Neural progenitor cell (in vitro differentiated cells): ENCODE results near the gene NDUFA3. TPM values are rescaled to one million over a fixed set of nuclear protein-coding genes. Genes with fewer than 3 reads are reported as not detected.

Experiments used
- DNase-seq: peaks from one replicate; pipeline ENCODE4 v3.0.0-alpha.2; 2016; ENCODE audit warnings: low spot score
- H2AFZ ChIP-seq: fragments of 200-600 bp; sonication (generic); replicated peaks from 2 replicates; pipeline ENCODE4 v1.6.1; 2016; ENCODE audit warnings: antibody characterized with exemption
- H3F3A ChIP-seq: fragments of 200-600 bp; sonication (generic); 2 replicates; pipeline ENCODE4 v1.6.1; 2016; ENCODE audit warnings: antibody characterized with exemption, low read depth
- H3K27ac ChIP-seq: fragments of 200-600 bp; sonication (generic); 2 replicates; pipeline ENCODE4 v1.5.1; 2016; ENCODE audit warnings: mild to moderate bottlenecking
- H3K27me3 ChIP-seq: fragments of 200-600 bp; sonication (generic); 2 replicates; pipeline ENCODE4 v1.6.1; 2016; ENCODE audit warnings: mild to moderate bottlenecking, moderate library complexity
- H3K36me3 ChIP-seq: fragments of 200-600 bp; sonication (generic); 2 replicates; pipeline ENCODE4 v1.5.1; 2016
- H3K4me1 ChIP-seq: fragments of 200-600 bp; sonication (generic); 2 replicates; pipeline ENCODE4 v1.6.1; 2016; ENCODE audit warnings: mixed run types
- H3K4me2 ChIP-seq: fragments of 200-600 bp; sonication (generic); 2 replicates; pipeline ENCODE4 v1.6.1; 2016
- H3K4me3 ChIP-seq: fragments of 200-600 bp; sonication (generic); 2 replicates; pipeline ENCODE4 v1.5.1; 2016
- H3K79me2 ChIP-seq: fragments of 200-600 bp; sonication (generic); 2 replicates; pipeline ENCODE4 v1.6.1; 2016; ENCODE audit warnings: low read depth
- H3K9ac ChIP-seq: fragments of 200-600 bp; sonication (generic); 2 replicates; pipeline ENCODE4 v1.6.1; 2016
- H3K9me3 ChIP-seq: fragments of 200-600 bp; sonication (generic); 2 replicates; pipeline ENCODE4 v1.5.1; 2016; ENCODE audit warnings: low read depth
- H4K20me1 ChIP-seq: fragments of 200-600 bp; sonication (generic); 2 replicates; pipeline ENCODE4 v1.6.1; 2016; ENCODE audit warnings: low read depth
- H3K27ac Mint-ChIP-seq: 3 replicates; pipeline ENCODE4 v1.8.0; 2021; ENCODE audit warnings: mixed read lengths
- H3K27me3 Mint-ChIP-seq: 2 replicates; pipeline ENCODE4 v1.8.0; 2022; ENCODE audit warnings: low read depth, mild to moderate bottlenecking, inconsistent platforms, moderate library complexity, mixed read lengths; ENCODE audit not compliant: insufficient read depth
- H3K36me3 Mint-ChIP-seq: 3 replicates; pipeline ENCODE4 v1.8.0; 2021; ENCODE audit warnings: mixed read lengths
- H3K4me1 Mint-ChIP-seq: 3 replicates; pipeline ENCODE4 v1.8.0; 2021; ENCODE audit warnings: mixed read lengths
- H3K4me3 Mint-ChIP-seq: 3 replicates; pipeline ENCODE4 v1.8.0; 2021; ENCODE audit warnings: mild to moderate bottlenecking, moderate library complexity, mixed read lengths
- H3K9me3 Mint-ChIP-seq: 3 replicates; pipeline ENCODE4 v1.8.0; 2020; ENCODE audit warnings: mixed read lengths
- CTCF ChIP-seq: fragments of 200-600 bp; sonication (generic); IDR thresholded peaks from 2 replicates; pipeline ENCODE4 v1.5.1; 2017; ENCODE audit warnings: antibody characterized with exemption, mild to moderate bottlenecking
- EZH2 ChIP-seq: fragments of 200-600 bp; sonication (generic); IDR thresholded peaks from 2 replicates; pipeline ENCODE4 v1.6.1; 2017; ENCODE audit warnings: antibody characterized with exemption, mild to moderate bottlenecking, moderate library complexity
- EZH2phosphoT487 ChIP-seq: fragments of 200-600 bp; sonication (generic); IDR thresholded peaks from 2 replicates; pipeline ENCODE4 v1.6.1; 2017; ENCODE audit warnings: antibody characterized with exemption
- total RNA-seq: library from RNA; depleted of rRNA; stranded (reverse); fragments of >200 nt; gene quantifications from 2 replicates; pipeline ENCODE4 v1.2.3, GENCODE V29; 2015; ENCODE audit warnings: low replicate concordance

The NDUFA3 gene
- total RNA-seq, 1 donor from 2014 or later = 75.9 TPM

- peaks cover 7% of the 10 kb centered on the region for H3K27me3 Mint-ChIP-seq
- H3K36me3 Mint-ChIP-seq = peaks cover 26% of the 10 kb centered on the region
- H3K4me3 Mint-ChIP-seq = peak overlapping the region; percentile 52
- Histone ChIP-seq H3K9ac (no peak overlapping the region), H3K4me2 (no peak overlapping the region), H3K79me2 (peaks cover 9% of the 10 kb centered on the region), H2AFZ (no peak overlapping the region), H3F3A (peaks cover 44% of the 10 kb centered on the region), H3K9me3 (no peaks in the 10 kb centered on the region), H3K4me1 (peaks cover 4% of the 10 kb centered on the region), H4K20me1 (peaks cover 29% of the 10 kb centered on the region), H3K27me3 (no peaks in the 10 kb centered on the region), H3K36me3 (no peaks in the 10 kb centered on the region), H3K27ac (no peak overlapping the region), H3K4me3 (no peak overlapping the region)
- peaks cover 5% of the 10 kb centered on the region for H3K4me1 Mint-ChIP-seq
- TF ChIP-seq EZH2 (no peak), EZH2phosphoT487 (no peak), CTCF (no peak)
- no peak for DNase-seq
- H3K9me3 Mint-ChIP-seq = peaks cover under 1% of the 10 kb centered on the region
- peak overlapping the region; percentile 25 for H3K27ac Mint-ChIP-seq
Measured at GRCh38 chr19:54154603-54155345, 52.1 kb downstream of the NDUFA3 start.

GRCh38 chr19:54155694-54156093 lies 53.0 kb downstream of the NDUFA3 start:
- peaks cover 24% of the 10 kb centered on the region for H4K20me1 ChIP-seq
- no peaks in the 10 kb centered on the region for H3K9me3 ChIP-seq
- H3K4me3 ChIP-seq = no peak overlapping the region
- peaks cover 9% of the 10 kb centered on the region for H3K79me2 ChIP-seq
- peaks cover 4% of the 10 kb centered on the region for H3K4me1 ChIP-seq
- Mint-ChIP-seq H3K27ac (no peak overlapping the region), H3K4me1 (peaks cover 13% of the 10 kb centered on the region), H3K9me3 (peaks cover 4% of the 10 kb centered on the region), H3K4me3 (no peak overlapping the region), H3K36me3 (peaks cover 21% of the 10 kb centered on the region), H3K27me3 (peaks cover 10% of the 10 kb centered on the region)
- TF ChIP-seq EZH2 (no peak), CTCF (no peak), EZH2phosphoT487 (no peak)
- no peak overlapping the region for H3K9ac ChIP-seq
- H2AFZ ChIP-seq = no peak overlapping the region
- H3K4me2 ChIP-seq = no peak overlapping the region
- H3K27me3 ChIP-seq = no peaks in the 10 kb centered on the region
- H3F3A ChIP-seq = peaks cover 50% of the 10 kb centered on the region
- DNase-seq = no peak
- H3K27ac ChIP-seq = no peak overlapping the region
- H3K36me3 ChIP-seq = no peaks in the 10 kb centered on the region

- peaks cover 4% of the 10 kb centered on the region for H3K9me3 Mint-ChIP-seq
- peaks cover 4% of the 10 kb centered on the region for H3K4me1 ChIP-seq
- H3K9ac ChIP-seq = no peak overlapping the region
- peaks cover 50% of the 10 kb centered on the region for H3F3A ChIP-seq
- H3K4me3 ChIP-seq = no peak overlapping the region
- H3K36me3 Mint-ChIP-seq = peaks cover 16% of the 10 kb centered on the region
- no peak overlapping the region for H2AFZ ChIP-seq
- peaks cover 24% of the 10 kb centered on the region for H4K20me1 ChIP-seq
- H3K79me2 ChIP-seq = peaks cover 9% of the 10 kb centered on the region
- no peak overlapping the region for H3K27ac ChIP-seq
- H3K4me3 Mint-ChIP-seq = no peak overlapping the region
- peaks cover 11% of the 10 kb centered on the region for H3K27me3 Mint-ChIP-seq
- H3K27ac Mint-ChIP-seq = no peak overlapping the region
- no peaks in the 10 kb centered on the region for H3K36me3 ChIP-seq
- no peaks in the 10 kb centered on the region for H3K27me3 ChIP-seq
- no peaks in the 10 kb centered on the region for H3K9me3 ChIP-seq
- H3K4me2 ChIP-seq = no peak overlapping the region
- TF ChIP-seq CTCF = no peak
- DNase-seq = no peak
- H3K4me1 Mint-ChIP-seq = peaks cover 17% of the 10 kb centered on the region
Measured at GRCh38 chr19:54156490-54156889, 53.8 kb downstream of the NDUFA3 start.
